Measurements from ENCODE around the gene SLC25A33. TPM values are rescaled to one million over a fixed set of nuclear protein-coding genes. Genes with fewer than 3 reads are reported as not detected.

SLC25A33 gene
- total and polyA plus RNA-seq, 12 donors: 1.9 to 10.3 (median 3.3) TPM

GRCh38 chr1:9576903-9577302 lies 37.6 kb downstream of the SLC25A33 start:
- H3K9me3 ChIP-seq (replicated peaks in 1 of 3): no peaks in the 10 kb centered on the region
- no peak for TF ChIP-seq POLR2A (IDR thresholded peaks at IDR 0.05)
- TF ChIP-seq, protein P1, sequence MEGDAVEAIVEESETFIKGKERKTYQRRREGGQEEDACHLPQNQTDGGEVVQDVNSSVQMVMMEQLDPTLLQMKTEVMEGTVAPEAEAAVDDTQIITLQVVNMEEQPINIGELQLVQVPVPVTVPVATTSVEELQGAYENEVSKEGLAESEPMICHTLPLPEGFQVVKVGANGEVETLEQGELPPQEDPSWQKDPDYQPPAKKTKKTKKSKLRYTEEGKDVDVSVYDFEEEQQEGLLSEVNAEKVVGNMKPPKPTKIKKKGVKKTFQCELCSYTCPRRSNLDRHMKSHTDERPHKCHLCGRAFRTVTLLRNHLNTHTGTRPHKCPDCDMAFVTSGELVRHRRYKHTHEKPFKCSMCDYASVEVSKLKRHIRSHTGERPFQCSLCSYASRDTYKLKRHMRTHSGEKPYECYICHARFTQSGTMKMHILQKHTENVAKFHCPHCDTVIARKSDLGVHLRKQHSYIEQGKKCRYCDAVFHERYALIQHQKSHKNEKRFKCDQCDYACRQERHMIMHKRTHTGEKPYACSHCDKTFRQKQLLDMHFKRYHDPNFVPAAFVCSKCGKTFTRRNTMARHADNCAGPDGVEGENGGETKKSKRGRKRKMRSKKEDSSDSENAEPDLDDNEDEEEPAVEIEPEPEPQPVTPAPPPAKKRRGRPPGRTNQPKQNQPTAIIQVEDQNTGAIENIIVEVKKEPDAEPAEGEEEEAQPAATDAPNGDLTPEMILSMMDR (IDR thresholded peaks at IDR 0.05): no peak
- H3K27ac ChIP-seq: no peak overlapping the region
- H3K4me1 ChIP-seq (replicated peaks in 1 of 2): no peaks in the 10 kb centered on the region
- intact Hi-C loops (cut with DNase I): no loop called here
- H3K27me3 ChIP-seq: no peaks in the 10 kb centered on the region
- peaks cover 0 to 2% of the 10 kb centered on the region in 2 donors for H3K36me3 ChIP-seq (replicated peaks in 1 of 2)
- DNase-seq: no peak
- WGBS, 4 donors: 83 to 98% (median 93%) methylated on average over 6 of the region's 6 CpGs
- H3K4me3 ChIP-seq: no peak overlapping the region

DNA sequence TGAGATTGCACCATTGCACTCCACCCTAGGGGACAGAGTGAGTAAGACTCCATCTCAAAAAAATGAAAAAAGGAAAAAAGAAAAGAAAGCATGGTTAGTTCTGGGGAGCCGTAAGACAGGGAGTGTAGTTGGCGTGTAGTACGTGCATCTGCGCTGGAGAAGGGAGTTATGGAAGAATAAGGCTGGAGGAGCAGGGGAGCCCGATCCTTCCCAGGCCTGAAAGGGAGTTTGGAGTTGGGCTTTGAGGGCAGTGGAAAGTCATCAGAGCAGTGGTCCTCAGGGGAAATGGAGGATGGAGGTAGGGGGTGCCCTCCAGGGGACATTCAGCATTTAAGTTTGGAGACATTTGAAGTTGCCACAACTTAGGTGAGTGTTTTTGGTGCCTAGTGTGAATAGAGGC lies 38.2 kb downstream of the SLC25A33 start:
- Histone ChIP-seq H3K36me3 (replicated peaks in 1 of 2) (no peaks in the 10 kb centered on the region), H3K9me3 (replicated peaks in 1 of 3) (no peaks in the 10 kb centered on the region), H3K4me3 (no peak overlapping the region), H3K4me1 (replicated peaks in 1 of 2) (no peaks in the 10 kb centered on the region), H3K27me3 (no peaks in the 10 kb centered on the region), H3K27ac (no peak overlapping the region)
- no peak for DNase-seq
- no peak for TF ChIP-seq POLR2A (IDR thresholded peaks at IDR 0.05)
- TF ChIP-seq, protein P1 (IDR thresholded peaks at IDR 0.05): no peak
- WGBS, 4 donors: 84 to 98% (median 88%) methylated on average over 5 of the region's 5 CpGs
- intact Hi-C loops (cut with DNase I): no loop called here

DNA sequence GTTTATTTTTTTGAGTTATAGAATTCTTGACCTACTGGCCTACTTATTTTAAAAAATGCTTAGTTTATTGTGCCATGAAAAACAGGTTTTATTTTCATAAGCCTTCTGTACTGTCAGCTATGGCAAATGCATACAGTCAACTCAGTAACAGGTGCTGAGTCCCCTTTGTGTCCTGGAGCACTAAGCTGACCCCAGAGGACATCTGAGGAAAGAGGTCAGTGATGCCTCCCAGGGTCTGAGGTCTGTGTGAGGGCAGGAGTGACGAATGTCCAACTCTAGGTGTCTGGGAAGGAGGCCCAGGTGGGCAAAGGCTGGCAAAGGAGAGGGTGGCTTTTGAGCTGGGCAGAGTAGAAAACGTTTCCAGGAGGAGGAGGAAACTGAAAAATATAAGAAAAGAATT lies 41.7 kb downstream of the SLC25A33 start:
- intact Hi-C loops (cut with DNase I): loop anchor here in 1 of 2 donors (10.0 kb wide), 1 partner anchor 46 kb away; the partner anchor contains the start of gene SLC25A33
- Histone ChIP-seq H3K27me3 (no peaks in the 10 kb centered on the region), H3K4me1 (replicated peaks in 1 of 2) (no peaks in the 10 kb centered on the region), H3K36me3 (replicated peaks in 1 of 2) (no peaks in the 10 kb centered on the region), H3K4me3 (no peak overlapping the region), H3K9me3 (replicated peaks in 1 of 3) (no peaks in the 10 kb centered on the region), H3K27ac (no peak overlapping the region)
- 78 to 92% (median 91%) methylated on average over 2 of the region's 2 CpGs for WGBS, 4 donors
- no peak for DNase-seq
- TF ChIP-seq, protein P1 (IDR thresholded peaks at IDR 0.05): no peak
- no peak for TF ChIP-seq POLR2A (IDR thresholded peaks at IDR 0.05)

DNA sequence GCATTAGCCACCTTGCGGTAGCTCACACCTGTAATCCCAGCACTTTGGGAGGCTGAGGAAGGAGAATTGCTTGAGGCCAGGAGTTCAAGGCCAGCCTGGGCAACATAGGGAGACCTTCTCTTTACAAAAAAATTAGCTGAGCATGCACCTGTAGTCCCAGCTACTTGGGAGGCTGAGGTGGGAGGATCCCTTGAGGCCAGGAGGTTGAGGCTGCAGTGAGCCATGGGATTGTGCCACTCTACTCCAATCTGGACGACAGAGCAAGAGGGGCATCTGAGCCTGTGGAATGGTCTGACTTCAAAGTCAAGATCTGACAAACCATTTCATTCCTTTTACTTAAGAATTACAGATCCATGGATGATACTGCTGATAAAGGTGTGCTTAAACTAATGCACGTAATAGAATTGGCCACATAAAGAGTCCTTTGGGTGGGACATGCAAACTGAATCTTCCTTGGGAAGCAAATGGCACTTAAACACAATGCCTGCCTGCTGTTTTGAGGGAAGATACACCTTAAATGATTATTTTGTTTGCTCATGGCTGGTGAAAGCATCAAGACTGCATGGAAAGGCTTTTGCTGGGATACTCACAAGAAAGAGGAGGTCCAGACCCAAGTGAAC lies 47.0 kb downstream of the SLC25A33 start:
- H3K36me3 ChIP-seq (replicated peaks in 1 of 2): no peaks in the 10 kb centered on the region
- H3K9me3 ChIP-seq (replicated peaks in 1 of 3): no peaks in the 10 kb centered on the region
- DNase-seq: no peak
- 83 to 92% (median 87%) methylated on average over 3 of the region's 3 CpGs for WGBS, 4 donors
- H3K4me1 ChIP-seq (replicated peaks in 1 of 2): peaks cover 6 to 14% of the 10 kb centered on the region in 2 donors
- H3K4me3 ChIP-seq: no peak overlapping the region
- intact Hi-C loops (cut with DNase I): loop anchor here in 1 of 2 donors (10.0 kb wide), 1 partner anchor 51 kb away; the partner anchor contains the start of gene SLC25A33
- no peaks in the 10 kb centered on the region for H3K27me3 ChIP-seq
- TF ChIP-seq POLR2A (IDR thresholded peaks at IDR 0.05): no peak
- TF ChIP-seq, protein P1 (IDR thresholded peaks at IDR 0.05): no peak
- H3K27ac ChIP-seq: no peak overlapping the region

All from adrenal gland (tissue), 12 donors.